WTC11 (cell line): ENCODE measurements around the gene ARHGAP15.

Experiments
- CREB1 ChIP-seq: sonication (generic); formaldehyde crosslinking; IDR thresholded peaks from 2 replicates; pipeline ENCODE4 v1.8.0; 2023; ENCODE audit warnings: mild to moderate bottlenecking, missing genetic modification reagents
- JAZF1 ChIP-seq: fragments of 250-450 bp; sonication (Bioruptor Pico); IDR thresholded peaks from 2 replicates; pipeline ENCODE4 v1.9.0; 2021; ENCODE audit warnings: moderate library complexity, mild to moderate bottlenecking, inconsistent platforms
- MAX ChIP-seq: sonication (generic); formaldehyde crosslinking; IDR thresholded peaks from 2 replicates; pipeline ENCODE4 v1.8.0; 2022; ENCODE audit warnings: mild to moderate bottlenecking, missing genetic modification reagents
- TEAD1 ChIP-seq: sonication (generic); formaldehyde crosslinking; IDR thresholded peaks from 2 replicates; pipeline ENCODE4 v1.8.0; 2022; ENCODE audit warnings: mild to moderate bottlenecking, missing genetic modification reagents
- TF ChIP-seq, protein P1 (sequence below): fragments of 200-600 bp; IDR thresholded peaks from 2 replicates; pipeline ENCODE4 v1.8.0; 2022; ENCODE audit warnings: antibody characterized with exemption

GRCh38 chr2:143528021-143528420, 398.8 kb downstream of the ARHGAP15 start:
- no peak for TF ChIP-seq MAX (CRISPR knock-in tag)
- TF ChIP-seq JAZF1 (CRISPR knock-in tag): no peak
- no peak for TF ChIP-seq TEAD1 (CRISPR knock-in tag)
- no peak for TF ChIP-seq CREB1
- TF ChIP-seq, protein P1, sequence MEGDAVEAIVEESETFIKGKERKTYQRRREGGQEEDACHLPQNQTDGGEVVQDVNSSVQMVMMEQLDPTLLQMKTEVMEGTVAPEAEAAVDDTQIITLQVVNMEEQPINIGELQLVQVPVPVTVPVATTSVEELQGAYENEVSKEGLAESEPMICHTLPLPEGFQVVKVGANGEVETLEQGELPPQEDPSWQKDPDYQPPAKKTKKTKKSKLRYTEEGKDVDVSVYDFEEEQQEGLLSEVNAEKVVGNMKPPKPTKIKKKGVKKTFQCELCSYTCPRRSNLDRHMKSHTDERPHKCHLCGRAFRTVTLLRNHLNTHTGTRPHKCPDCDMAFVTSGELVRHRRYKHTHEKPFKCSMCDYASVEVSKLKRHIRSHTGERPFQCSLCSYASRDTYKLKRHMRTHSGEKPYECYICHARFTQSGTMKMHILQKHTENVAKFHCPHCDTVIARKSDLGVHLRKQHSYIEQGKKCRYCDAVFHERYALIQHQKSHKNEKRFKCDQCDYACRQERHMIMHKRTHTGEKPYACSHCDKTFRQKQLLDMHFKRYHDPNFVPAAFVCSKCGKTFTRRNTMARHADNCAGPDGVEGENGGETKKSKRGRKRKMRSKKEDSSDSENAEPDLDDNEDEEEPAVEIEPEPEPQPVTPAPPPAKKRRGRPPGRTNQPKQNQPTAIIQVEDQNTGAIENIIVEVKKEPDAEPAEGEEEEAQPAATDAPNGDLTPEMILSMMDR: no peak
